Measurements from ENCODE around the gene TMEM30B.

The TMEM30B gene

DNA sequence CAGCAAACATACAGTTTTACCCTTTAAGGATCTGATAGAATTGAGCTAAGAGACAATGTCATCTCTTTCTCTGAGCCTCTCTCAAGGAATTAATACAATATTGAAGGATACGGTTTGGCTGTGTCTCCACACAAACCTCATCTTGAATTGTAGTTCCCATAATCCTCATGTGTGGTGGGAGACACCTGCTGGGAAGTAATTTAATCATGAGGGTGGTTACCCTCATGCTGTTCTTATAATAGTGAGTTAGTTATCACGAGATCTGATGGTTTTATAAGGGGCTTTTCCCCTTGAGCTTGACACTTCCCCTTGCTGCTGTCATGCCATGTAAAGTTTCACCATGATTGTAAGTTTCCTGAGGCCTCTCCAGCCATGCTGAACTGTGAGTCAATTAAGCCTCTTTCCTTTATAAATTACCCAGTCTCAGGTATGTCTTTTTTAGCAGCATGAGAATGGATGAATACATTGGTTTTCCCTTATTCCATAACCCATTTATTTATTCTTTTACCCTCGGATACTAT, 47.6 kb downstream of the TMEM30B start:
- DNase-seq (ENCODE audit: low spot score), result no peak

DNA sequence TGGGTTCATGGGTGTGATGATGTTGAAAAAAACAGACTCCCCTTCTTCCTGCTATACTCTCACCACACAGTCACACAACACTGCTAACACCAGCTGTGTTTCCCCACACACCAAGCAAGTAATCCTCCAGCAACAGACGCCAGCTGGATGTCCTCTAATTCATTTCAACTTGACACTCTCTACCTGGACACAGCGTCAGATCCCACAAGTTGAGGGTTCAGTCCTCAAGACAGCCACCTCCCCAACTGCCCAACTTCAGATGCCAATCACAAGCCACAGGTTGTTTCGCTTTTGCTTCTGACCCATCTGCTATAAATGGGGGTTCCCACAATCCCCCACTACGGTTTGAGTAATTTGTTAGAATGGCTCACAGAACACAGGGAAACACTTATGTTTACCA, 49.3 kb downstream of the TMEM30B start:
- no peak for DNase-seq (ENCODE audit: low spot score)

DNA sequence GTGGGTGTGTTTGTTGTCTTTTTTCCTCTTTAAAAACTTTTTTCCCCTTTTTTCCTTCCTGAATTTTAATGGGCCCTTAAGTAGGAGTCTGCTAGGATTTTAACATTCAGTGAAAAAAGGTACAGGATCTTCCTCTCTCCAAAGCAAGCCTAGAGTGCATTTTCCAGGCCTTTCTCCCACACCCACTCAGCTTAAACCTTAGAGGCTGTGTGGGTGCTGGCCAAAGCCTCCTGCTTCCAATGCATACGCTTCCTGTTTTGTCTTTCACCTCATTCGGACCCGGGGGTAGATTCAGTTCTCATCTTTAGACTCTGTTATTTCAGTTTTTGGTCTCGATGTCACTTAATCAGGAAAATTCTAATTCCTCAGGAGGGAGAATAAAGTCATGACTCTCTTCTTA, 51.2 kb downstream of the TMEM30B start:
- DNase-seq (ENCODE audit: low spot score), result no peak

DNA sequence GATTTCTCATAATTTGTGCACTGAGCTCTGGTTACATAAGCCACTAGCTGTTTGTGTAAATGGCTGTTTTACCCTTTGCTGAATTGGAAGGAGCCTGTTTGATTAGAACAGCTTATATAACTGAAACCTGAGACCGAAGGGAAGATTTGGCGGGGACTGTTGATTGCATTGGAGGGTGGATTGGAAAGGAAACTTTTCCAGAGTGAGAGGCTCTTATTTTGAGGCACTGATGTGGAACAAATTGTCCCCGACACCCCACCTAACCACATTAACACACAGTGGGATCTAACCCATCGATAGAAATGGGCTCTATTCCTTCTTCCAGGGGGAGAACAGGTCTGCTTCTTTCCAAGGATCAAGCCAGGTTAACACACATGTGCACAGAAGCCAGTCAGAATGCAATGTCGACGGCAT, 51.7 kb downstream of the TMEM30B start:
- DNase-seq (ENCODE audit: low spot score), result no peak

DNA sequence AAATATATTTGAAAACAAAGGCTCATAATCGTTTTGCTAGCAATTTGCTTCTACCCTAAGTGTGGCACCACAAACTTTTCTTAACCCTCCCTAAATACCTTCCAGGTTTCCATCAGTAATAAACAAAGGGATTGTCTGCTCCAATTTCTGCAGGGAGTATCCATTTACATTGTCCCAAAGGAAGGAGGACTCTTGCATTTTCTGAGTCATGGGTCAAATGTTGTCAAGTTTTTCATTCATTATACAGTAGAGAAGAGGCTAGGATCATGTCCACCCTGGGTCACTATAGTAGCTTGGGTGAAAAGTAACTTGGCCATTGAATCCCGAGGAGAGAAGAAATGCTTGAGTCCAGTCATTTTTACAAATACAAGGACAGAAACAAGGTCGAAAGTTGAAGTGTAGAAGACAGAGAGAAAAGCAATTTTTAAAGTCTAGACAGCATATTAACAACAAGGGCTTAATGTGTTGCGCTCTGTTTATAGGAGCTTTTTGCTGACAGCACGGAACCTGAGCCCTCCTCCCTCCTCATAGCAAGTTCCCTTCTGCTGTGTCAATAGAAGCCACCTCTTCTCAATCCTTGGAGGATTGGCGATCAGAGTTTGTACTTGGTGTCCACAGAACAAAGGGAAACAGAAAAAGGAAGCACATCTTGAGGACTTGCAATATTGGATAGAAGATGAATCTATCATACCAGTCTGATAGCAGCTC, 53.1 kb downstream of the TMEM30B start:
- no peak for DNase-seq (ENCODE audit: low spot score)
